GM18499 (cell line): ENCODE measurements around the gene PKIG.
"Not testable (repeated sequence)": the region's sequence is repeated elsewhere in the genome, so short reads cannot be mapped to it uniquely, and the experiment has no call there.

ENCODE experiments used
- ATAC-seq: cut with Tn5 transposase; IDR thresholded peaks from one replicate; pipeline ENCODE4 v1.9.1; 2021; ENCODE audit warnings: moderate number of reproducible peaks; ENCODE audit not compliant: insufficient read depth, unreplicated experiment

Gene PKIG

DNA sequence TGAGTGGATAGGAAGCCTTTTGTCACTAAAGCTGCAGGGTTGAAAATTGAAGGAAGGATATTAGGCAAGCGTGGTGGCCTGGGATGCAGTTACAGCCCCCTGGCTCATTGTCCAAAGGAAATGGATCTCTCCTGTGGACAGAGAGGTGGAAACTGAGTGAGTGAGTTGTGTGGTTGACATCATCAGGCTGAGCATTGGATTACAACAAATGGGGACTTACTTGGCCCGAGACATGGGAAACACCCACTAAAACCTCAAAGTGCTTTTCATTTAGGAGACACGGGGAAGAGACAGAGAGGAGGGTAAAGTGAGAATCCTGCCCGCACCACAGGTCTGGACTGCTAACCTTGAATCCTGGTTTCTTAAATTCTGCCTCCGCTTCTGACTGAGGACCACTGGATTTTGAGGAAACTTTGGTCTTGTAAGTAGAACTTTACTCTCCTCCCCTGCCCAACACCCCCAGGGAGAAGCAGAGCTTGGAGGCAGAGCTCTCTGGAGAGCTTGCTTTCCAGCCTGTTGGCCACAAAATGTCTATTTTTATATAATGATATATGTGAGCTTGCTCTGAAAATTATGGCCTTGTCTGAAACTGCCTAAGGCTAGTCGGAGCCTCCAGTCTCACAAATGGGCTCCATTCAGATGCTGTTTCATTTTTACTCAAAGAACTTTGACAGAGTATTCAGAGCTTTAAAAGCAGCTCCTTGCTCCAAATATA, at the start of gene PKIG:
Gene PKIG, plus strand, starts transcription at position 269 of the 715 bp plus-strand sequence. CDS start 31,978 bp downstream, outside the sequence.
- no peak for ATAC-seq

DNA sequence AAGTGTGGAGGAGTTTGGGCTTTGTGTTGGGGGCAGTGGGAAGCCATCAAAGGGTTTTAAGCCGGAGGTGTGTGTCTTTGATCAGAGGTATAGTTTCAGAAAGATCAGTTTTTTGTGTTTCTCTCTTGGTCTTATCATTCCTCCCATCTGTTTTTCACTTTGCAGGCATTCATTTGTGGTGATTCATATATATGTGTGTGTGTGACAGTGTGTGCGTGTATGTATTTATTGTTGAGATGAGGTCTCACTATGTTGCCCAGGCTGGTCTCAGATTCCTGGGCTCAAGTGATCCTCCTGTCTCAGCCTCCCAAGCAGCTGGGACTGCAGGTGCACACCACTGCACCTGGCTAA, 49.4 kb upstream of the PKIG start:
- no peak for ATAC-seq

DNA sequence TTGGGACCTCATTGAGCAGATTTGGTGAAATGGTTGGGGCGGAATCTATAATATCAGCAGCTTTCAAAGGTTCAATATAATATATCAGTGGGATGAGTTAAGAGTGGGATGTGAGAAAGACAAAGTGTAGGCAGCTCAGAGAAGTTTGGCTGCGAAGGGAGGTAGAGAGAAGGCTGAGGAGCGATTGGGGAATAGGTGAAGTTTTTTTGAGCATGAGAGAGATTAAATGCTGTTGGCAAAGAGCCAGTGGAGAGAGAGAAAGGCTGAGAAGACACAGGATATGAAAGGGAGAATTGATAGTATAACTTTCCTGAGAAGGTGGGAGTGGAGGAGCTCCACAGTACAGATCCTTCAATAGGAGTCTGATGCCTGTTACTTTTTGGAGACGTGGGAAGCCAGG, 48.5 kb upstream of the PKIG start:
- ATAC-seq, result no peak

DNA sequence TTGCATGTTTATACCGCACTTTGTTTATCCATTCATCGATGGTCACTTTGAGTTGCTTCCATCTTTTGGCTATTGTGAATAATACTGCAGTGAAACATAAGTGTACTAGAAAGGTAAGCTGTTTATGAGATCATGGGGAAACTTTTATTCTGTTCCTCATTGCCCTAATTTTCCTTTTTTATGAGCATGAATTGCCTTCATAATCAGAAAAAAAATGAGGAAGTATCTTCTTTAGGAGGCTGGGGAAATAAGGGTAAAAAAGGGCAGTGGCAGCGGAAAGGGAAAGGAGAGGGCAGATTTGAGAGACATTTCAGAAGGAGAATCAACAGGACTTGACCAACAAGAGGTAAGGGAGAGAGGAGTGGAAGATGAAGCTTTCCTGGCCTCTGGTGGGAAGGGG, 46.2 kb upstream of the PKIG start:
- ATAC-seq, result no peak

DNA sequence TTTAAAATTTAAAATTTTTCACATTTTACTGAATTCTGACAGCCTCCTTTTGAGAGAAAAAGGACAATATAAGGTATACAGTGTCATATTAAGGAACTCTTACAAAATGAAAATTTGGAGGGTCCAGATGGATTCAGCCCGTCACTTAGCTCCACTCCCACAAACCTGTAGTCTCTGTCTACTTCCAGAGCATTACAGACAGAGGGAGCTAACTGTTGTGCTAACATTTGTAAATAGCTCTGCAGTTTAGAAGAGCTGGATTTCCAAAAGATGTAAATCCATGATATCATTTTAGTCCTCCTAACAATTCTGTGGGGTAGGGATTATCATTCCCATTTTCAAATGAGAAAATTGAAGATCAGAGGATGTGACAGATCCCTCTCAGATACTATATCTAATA, 44.4 kb upstream of the PKIG start:
- no peak for ATAC-seq

DNA sequence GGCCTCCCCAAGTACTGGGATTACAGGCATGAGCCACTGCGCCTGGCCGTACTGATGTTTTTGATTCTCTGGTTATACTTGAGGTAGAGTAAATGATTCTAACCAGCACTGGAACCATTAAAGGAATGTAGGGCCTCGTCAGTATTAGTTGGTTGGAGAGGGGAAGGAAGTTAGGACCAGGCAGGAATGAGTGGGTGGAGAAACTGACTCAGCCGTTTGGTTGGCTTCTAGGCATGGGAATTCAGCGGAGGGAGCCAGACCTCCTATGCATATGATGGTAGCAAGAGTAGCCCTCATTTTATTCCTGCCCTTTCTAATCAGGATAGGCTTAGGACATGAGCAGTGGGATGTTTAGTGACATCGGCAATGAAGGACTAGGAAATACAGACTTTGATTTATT, 41.5 kb upstream of the PKIG start:
- ATAC-seq, result no peak

DNA sequence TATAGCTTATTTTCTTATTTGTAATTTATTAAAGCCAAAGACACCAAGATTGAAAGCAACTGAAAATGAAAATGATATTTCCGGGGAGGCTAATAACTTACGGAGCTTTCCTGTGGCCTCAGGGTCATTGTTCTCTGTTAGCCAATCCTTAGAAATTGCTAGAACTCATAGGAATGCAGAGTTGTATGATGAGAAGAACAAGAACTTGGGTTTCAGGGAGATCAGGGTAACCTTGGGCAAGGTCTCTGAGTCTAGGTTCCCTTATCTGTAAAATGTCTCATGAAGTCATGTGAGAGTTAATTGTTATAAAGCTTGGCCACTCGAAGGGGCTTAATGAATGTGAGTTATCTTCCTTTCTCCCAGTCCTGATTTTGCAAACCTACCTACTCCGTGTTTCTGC, 40.4 kb upstream of the PKIG start:
- no peak for ATAC-seq

DNA sequence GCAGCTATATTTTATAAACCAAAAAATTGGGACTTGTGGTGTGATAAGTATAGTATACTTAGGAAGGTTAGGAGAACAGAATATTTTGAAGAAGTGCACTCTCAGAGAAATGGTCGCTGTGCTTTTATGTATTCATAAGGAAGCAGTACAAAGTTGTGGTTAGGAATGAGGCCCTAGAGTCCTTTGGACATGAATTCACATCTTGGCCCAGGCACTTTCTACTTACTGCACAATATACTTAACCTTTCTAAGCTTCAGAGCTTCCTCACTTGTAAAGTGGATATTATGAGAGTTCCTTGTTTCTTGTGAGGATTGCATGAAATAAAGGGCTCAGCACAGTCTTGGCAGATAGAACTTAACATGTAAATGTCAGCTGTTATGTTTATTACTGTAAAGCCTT, 39.5 kb upstream of the PKIG start:
- ATAC-seq, result no peak

DNA sequence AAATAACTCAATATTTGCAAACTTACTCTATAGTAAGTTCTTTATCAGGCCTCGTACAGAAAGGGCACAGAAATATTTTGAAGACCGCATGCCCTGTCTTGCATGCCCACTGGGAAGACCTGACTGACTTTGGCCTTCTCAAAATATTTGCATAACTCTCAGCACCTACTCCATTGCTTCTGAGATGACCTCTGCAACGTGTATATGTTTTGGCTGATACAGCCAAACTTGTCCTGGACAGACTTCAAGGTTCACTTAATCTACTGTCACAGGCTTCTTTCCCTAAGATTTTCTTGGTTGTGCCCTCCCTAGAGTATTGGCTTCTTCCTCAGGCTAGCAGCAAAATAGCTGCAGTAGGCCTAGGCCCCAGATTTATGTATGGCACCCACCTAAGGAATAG, 39.0 kb upstream of the PKIG start:
- ATAC-seq, result no peak

DNA sequence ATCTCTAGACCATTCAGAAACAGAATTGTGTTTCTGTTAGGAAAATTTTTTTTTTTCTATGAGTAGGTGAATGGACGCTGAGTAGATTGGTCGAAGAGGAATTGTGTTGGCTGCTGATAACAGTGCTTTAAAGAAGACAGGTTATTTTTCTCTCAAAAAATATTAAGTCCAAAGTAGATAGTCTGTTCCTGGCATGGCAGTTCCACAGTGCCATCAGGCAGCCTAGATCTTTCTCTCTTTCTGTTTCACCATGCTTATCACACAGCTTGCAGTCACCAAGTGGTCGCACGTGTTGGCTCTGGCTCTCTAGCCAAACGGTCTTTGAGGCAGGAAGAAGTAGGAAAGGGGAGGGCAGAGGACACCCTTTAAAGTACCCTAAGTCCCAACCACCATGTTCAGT, 38.1 kb upstream of the PKIG start:
- ATAC-seq, result no peak

DNA sequence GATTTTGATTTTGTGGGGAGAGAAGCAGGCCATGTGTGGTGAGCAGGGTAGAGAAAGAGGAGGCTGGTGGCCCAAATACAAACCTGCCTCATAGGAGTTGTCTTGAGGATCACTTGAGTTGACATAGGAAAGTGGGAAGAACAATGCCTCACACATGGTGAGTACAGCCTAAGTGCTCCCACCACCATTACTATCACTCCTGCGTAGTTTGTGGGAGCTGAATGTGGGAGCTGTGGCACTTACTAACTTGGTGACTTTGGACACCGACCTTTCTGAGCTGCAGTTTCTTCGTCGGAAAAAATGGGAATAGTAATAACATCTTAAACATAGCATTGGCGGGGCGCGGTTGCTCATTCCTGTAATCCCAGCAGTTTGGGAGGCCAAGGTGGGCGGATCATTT, 35.0 kb upstream of the PKIG start:
- ATAC-seq, result no peak

DNA sequence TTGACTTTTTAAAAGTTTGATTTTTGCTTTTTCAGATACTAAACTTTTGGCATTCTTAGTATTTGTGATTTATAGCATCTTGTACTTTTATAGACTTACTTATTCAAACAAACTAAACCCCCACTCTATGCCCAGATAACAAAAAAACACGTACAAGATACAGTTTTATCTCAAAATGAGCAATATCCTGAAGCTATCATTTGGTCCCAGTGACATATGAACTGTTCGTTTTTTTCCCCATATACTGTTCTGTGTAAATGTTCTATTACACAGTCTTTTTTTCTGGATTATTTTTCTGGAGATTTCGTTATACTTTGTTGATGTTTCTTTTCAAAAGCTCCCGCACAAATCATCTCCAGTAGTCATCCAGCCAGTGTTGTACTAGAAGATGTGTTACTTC, 33.3 kb upstream of the PKIG start:
- ATAC-seq, result no peak

DNA sequence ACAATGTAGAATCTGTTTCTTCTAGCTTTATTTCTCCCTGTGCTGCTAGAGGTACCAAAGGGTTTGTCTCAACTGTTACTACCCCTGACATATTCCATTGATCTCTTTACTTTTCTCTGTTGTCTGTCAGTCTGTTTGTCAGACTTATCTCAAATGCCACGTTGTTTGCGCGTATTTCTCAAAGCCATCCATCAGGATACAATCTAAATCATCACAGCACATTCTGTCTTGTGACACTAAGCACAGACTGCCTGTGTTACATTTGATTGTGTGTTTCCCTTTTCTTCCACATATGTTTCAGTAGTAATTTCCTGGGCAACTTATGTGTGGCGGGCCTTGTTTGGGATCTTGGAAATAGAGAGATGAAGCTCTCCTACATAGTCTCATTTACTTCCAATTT, 30.3 kb upstream of the PKIG start:
- no peak for ATAC-seq

DNA sequence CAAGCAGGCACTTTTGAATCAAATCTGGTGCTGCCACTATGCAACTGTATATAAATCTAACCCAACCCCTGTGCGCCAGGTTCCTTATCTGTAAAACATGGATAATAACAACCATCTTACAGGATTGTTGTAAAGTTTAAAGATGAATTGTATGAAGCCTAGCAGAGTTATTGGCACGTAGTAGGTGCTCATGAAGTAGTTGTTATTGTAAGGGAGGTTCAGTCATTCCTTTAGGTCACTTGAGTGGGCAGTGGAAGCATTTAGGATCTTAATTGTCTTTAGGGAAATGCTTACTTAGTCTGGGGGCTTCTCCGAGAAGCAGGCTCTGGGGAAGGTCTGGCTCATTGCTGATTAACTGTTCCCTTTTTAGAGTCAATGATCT, 29.8 kb upstream of the PKIG start:
- no peak for ATAC-seq

DNA sequence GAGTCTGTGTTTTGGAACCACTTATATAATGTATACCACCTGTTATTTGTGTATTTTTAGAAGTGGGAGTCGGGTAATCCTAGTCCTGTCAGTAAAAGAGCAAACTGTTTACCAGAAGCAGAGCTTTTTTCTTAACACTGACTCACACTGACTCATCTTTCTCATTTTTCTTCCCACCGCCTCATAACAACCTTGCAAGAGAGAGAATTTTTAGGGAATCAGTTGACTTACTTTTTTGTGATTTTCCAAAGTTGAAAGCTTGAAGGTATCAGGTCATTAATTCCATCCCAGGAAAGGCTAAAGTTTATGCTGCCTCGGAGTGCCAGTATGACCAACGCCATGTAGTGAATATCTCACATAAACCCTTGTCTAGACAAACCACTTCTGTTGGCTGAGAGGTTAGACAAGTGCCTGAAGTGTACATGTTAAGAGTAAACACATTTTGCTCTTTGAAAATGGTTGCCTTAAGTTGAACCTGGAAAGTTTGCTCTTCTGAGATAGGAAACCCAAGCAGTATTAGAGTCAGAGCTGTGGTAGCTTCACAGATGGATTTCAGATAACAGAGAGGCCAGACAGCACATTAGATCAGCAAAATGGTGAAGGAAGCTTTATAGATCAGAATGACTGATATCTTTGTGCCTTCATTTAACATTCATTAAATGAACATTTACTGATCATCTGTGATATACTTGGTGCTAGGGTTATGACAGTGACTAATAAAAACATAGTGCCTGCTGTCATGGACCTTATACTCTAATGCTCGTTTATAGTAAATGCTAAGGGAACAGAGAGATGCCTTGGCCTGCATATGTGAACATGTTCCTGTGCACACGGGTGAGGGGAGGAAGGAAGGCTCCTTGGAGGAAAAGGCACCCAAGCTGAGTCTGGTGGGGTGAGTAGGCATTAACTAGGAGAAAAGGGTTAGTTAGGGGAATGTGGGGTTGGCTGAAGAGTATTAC, 29.1 kb upstream of the PKIG start:
- ATAC-seq, result no peak

DNA sequence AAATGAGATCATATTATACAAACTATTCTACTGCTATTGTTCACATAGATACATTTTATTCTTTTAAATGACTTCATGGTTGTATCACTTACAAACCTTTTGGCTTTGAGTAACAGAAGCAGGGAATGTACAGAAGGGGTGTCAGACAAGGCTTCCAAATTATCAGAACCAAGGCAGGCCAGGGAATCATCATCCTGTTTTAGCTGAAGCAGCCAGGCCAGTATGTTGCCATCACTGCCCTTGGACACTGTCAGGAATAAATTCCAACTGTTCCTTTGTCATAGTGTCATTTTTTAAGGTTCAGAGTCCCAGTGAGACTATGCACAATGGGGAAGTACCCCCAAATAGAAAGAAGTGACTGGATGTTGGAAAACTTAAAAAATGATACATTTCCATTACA, 23.1 kb upstream of the PKIG start:
- ATAC-seq, result no peak

DNA sequence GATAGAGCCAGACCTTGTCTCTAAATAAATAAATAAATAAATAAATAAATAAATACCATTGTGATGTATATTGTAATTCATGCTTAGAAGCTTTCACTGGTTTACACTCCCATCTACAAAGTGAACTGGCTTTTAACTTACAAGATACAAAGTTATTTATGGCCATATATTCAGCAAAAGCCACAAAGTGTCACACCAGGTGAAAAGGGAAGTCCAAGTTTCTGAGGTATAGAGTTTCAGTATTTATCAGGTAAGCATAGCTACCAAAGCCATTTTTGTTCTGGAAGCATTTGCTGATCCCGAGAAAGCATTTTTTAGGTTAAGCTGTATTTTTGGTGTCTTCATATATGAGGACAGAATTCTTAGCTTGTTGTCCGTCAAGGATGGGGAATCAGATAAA, 22.1 kb upstream of the PKIG start:
- no peak for ATAC-seq

DNA sequence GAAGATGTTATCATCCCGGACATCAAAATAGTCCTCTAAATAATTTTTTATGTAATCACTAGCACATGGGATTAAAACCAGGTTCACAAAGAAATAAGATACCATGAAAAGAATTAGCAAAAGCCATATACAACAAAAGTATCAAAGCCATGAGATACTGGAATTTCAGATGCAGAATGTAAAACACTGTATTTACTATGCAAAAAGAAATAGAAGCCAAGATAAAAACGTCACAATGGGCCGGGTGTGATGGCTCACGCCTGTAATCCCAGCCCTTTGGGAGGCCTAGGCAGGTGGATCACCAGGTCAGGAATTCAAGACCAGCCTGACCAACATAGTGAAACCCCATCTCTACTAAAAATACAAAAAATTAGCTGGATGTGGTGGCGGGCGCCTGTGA, 21.6 kb upstream of the PKIG start:
- not testable (repeated sequence) for ATAC-seq

DNA sequence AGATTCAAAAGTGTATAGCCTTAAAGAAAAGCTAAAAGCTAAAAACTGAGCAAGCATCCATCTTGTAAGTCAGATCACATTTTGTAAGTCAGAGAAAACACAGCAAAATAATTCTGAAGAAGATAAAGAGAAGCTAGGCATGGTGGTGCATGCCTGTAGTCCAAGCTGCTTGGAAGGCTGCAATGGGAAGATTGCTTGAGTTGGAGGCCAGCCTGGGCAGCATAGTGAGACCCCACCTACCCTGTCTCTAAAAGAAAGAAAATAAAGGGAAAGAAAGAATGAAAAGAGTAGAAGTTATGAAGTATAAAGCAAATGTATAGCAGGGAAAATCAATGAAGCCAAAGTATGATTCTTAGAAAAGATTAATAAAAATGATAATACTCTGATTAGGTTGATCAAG, 20.5 kb upstream of the PKIG start:
- no peak for ATAC-seq

DNA sequence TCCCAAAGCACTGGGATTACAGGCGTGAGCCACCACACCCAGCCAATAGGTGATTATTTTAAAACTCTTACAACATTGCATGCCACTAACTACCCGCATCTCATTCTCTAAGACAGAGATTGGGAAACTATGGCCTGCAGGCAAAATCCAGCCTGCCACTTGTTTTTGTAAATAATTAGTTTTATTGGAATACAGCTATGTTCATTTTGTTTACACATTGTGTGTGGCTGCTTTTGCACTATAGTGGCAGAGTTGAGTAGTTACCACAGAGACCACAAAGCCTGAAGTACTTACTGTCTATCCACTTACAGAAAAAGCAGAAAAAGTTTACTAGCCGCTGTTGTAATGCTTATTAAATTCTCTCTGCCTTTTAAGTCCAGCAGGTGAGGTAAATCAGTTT, 16.4 kb upstream of the PKIG start:
- no peak for ATAC-seq

DNA sequence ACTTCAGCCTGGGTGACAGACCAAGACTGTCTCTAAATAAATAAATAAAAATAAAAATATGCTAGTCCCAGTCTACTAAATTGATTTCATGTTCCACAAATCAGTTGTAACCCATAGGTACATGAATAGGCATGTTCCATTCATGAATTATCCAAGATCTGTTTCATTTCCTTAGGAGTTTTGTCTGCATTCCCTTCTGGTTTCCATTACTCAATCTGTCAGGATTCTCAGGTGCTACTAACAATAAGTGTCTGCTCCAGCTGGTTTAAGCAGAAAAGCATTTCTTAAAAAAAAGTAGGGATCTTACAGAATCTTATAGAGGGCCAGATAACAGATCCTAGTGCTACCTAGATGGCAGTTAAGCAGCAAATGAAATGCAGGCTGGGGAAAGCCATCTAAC, 15.6 kb upstream of the PKIG start:
- no peak for ATAC-seq

DNA sequence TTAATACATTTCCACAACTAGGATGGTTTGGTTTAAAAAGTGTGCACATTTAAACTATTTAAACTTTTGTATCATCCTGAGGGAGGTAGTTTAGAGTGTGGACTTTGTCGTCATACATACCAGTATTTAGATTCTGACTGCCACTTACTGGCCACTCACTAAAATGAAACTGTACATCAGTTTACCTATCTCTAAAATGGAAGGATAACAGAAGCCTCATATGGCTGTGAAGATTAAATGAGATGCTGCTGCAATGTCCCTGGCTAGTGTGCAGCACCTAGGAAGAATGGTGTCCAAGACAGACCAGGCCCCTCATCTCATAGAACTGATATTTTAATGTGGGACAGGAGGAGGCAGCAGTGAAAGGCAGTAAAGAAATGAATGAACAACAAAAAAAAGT, 12.0 kb upstream of the PKIG start:
- ATAC-seq, result no peak
